A549 (cell line): ENCODE data around the gene PRADC1. TPM values are rescaled to one million over a fixed set of nuclear protein-coding genes. Genes with fewer than 3 reads are reported as not detected.

Experiments used
- ATAC-seq, 2 experiments: fragments of 200-7000 bp in 1 of 2; fragments of >200 bp in 1 of 2; cut with Nextera tagmentation in 1 of 2; cut with Tn5 transposase in 1 of 2; 3 replicates each; pipeline versions ENCODE4 v1.8.0 to v1.9.1; 2018 to 2020; ENCODE audit warnings: mild to moderate bottlenecking in 1 of 2, moderate library complexity in 1 of 2
- CTCF ChIA-PET: fragments of 300-600 bp; sonication (Branson Sonifier 250); formaldehyde crosslinking; extraction: SDS; loops from one replicate; lab custom pipeline; 2021; ENCODE audit warnings: antibody characterized with exemption, inconsistent platforms; lab: Yijun Ruan, JAX
- POLR2A ChIA-PET: fragments of 350-600 bp; formaldehyde crosslinking; extraction: SDS; loops from one replicate; lab custom pipeline; 2021; ENCODE audit warnings: antibody characterized with exemption, inconsistent platforms; lab: Yijun Ruan, JAX
- DNase-seq, 2 experiments: peaks; one replicate each; pipeline versions ENCODE4 v3.0.0 to v3.0.0-alpha.2; 2011 to 2016; ENCODE audit warnings: low read depth in 1 of 2, low spot score in 1 of 2
- FAIRE-seq: peaks from 2 replicates; lab custom pipeline; 2011; peaks lifted over from hg19 to GRCh38; lab: Jason Lieb, UNC
- H3K27ac ChIP-seq, 2 experiments: fragments of >200 bp; sonication (Bioruptor Twin); formaldehyde crosslinking; 3 replicates each; pipeline ENCODE4 v1.5.1; 2016 to 2017
- H3K4me1 ChIP-seq: fragments of >200 bp; sonication (Bioruptor Twin); formaldehyde crosslinking; 3 replicates; pipeline ENCODE4 v1.6.1; 2016
- H3K4me2 ChIP-seq: fragments of >200 bp; sonication (Bioruptor Twin); formaldehyde crosslinking; 3 replicates; pipeline ENCODE4 v1.6.1; 2016
- H3K4me3 ChIP-seq: fragments of >200 bp; sonication (Bioruptor Twin); formaldehyde crosslinking; 3 replicates; pipeline ENCODE4 v1.5.1; 2016
- H3K9me3 ChIP-seq: fragments of >200 bp; sonication (Bioruptor Twin); formaldehyde crosslinking; 3 replicates; pipeline ENCODE4 v1.6.1; 2016
- GATA3 ChIP-seq: IDR thresholded peaks from 2 replicates; pipeline ENCODE4 v1.6.1; 2012; ENCODE audit warnings: borderline replicate concordance
- HOXB13 ChIP-seq: fragments of 250-450 bp; sonication (Bioruptor Pico); IDR thresholded peaks from 2 replicates; pipeline ENCODE4 v1.5.0; 2020; ENCODE audit warnings: low read depth, mild to moderate bottlenecking, moderate library complexity
- MAZ ChIP-seq: fragments of 150-350 bp; IDR thresholded peaks from 2 replicates; pipeline ENCODE4 v1.6.1; 2014; ENCODE audit warnings: antibody characterized with exemption, low read depth, low read length, borderline replicate concordance
- MYC ChIP-seq: IDR thresholded peaks from 2 replicates; pipeline ENCODE4 v1.6.1; 2012; ENCODE audit warnings: mild to moderate bottlenecking, inconsistent platforms, low read length, improper control_type of control experiment, borderline replicate concordance
- PHF8 ChIP-seq: fragments of 200-600 bp; sonication (generic); IDR thresholded peaks from 2 replicates; pipeline ENCODE4 v1.6.1; 2016; ENCODE audit warnings: low read depth, mild to moderate bottlenecking, antibody characterized with exemption, moderate library complexity, borderline replicate concordance
- POLR2AphosphoS2 ChIP-seq: conservative IDR thresholded peaks from 2 replicates; pipeline ENCODE4 v1.6.1; 2012; ENCODE audit warnings: low read length, improper control_type of control experiment, inconsistent platforms
- RAD21 ChIP-seq, 2 experiments: fragments of >200 bp in 1 of 2; sonication (Bioruptor Twin) in 1 of 2; formaldehyde crosslinking in 1 of 2; IDR thresholded peaks in 1 of 2; conservative IDR thresholded peaks in 1 of 2; 2 replicates in 1 of 2; 3 replicates in 1 of 2; pipeline ENCODE4 v1.6.1; 2012 to 2018; ENCODE audit warnings: inconsistent platforms in 1 of 2
- RCOR1 ChIP-seq: fragments of 150-350 bp; IDR thresholded peaks from 2 replicates; pipeline ENCODE4 v1.6.1; 2014; ENCODE audit warnings: antibody characterized with exemption, low read length, low read depth
- RFX5 ChIP-seq: fragments of 450-650 bp; IDR thresholded peaks from 2 replicates; pipeline ENCODE4 v1.7.1; 2014; ENCODE audit warnings: antibody characterized with exemption, mild to moderate bottlenecking, moderate library complexity
- ZC3H11A ChIP-seq: fragments of 450-650 bp; IDR thresholded peaks from 2 replicates; pipeline ENCODE4 v1.6.1; 2014; ENCODE audit warnings: antibody characterized with exemption, mild to moderate bottlenecking
- ZFP36 ChIP-seq: fragments of 450-650 bp; IDR thresholded peaks from 2 replicates; pipeline ENCODE4 v1.6.1; 2014; ENCODE audit warnings: borderline replicate concordance; ENCODE audit not compliant: partially characterized antibody
- WGBS: methylation state at CpG from one replicate; pipeline ENCODE4 v1.1.6; 2017; ENCODE audit errors: missing lambda C conversion rate; 5-methylcytosine and 5-hydroxymethylcytosine counted together
- polyA plus RNA-seq, 4 experiments: library from polyadenylated mRNA; depleted of rRNA in 3 of 4; stranded (reverse); fragments of >200 nt; fragmentation: RNase III in 1 of 4; extraction: RNeasy Plus Mini Kit Qiagen cat#74134 plus additional on column Dnase treatment in 1 of 4; gene quantifications; 2 replicates in 3 of 4; 3 replicates in 1 of 4; pipeline ENCODE4 v1.2.3, GENCODE V29; 2011 to 2017
- TF ChIP-seq, protein P1 (sequence below): fragments of >200 bp; sonication (Bioruptor Twin); formaldehyde crosslinking; IDR thresholded peaks from 2 replicates; pipeline ENCODE4 v1.6.1; 2016
- TF ChIP-seq, protein P2 (sequence below): fragments of >200 bp; sonication (Bioruptor Twin); formaldehyde crosslinking; IDR thresholded peaks from 3 replicates; pipeline ENCODE4 v1.5.1; 2016
- TF ChIP-seq, protein P3 (sequence below): IDR thresholded peaks from 2 replicates; pipeline ENCODE4 v1.6.1; 2012
- TF ChIP-seq, protein P4 (sequence below): fragments of 450-650 bp; IDR thresholded peaks from 2 replicates; pipeline ENCODE4 v1.6.1; 2014; ENCODE audit warnings: antibody characterized with exemption
- TF ChIP-seq, protein P5 (sequence below): fragments of >200 bp; sonication (Bioruptor Twin); formaldehyde crosslinking; IDR thresholded peaks from 3 replicates; pipeline ENCODE4 v1.6.1; 2016
- TF ChIP-seq, protein P6 (sequence below): IDR thresholded peaks from 2 replicates; pipeline ENCODE4 v1.6.1; 2012
- TF ChIP-seq, protein P7 (sequence below): fragments of 150-350 bp; IDR thresholded peaks from 2 replicates; pipeline ENCODE4 v1.6.1; 2014; ENCODE audit warnings: low read depth, mild to moderate bottlenecking, low read length

The PRADC1 gene
- polyA plus RNA-seq, 2 of the 4 experiments (the other 2 are of a cell fraction) = 11.2 to 12.1 TPM

DNA sequence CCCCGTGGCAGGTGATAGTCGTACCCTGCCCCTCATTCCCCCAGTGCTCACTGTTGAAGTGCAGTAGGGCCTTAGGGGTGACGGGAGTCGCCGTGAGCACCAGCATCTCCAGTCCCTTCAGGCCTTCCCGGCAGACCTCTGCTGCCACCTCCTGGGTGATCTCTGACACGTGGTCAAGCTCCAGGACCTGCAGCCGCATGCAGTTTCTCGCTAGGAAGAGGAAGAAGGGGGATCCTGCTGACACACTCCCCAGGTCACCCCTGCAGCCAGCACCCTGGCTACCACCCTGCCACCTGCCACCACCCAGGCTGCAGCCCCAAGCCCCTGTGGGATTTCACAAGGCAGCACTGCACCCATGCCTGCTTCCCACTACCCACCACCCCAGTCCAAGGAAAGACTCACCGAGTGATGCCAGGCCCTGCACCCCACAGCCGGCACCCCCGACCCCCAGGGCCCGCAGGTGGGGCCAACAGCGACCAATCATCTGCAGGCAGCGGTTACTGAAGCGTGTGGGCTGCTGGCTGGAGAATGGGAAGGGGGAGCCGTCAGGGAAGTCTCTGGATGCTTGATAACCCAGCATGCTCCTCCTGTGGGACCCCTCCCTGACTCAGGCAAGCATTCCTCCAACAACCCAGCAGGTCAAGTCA, 27.4 kb upstream of the PRADC1 start (continued):
- TF ChIP-seq RAD21 (conservative IDR thresholded peaks at IDR 0.05 in 1 of 2, IDR thresholded peaks at IDR 0.05 in 1 of 2) = peak; percentile 61 to 68
- TF ChIP-seq POLR2AphosphoS2 = no peak
- peak; percentile 68; the same call in 1 of the 2 replicates for TF ChIP-seq MYC
- no peak for TF ChIP-seq RCOR1
- no peak for TF ChIP-seq GATA3
- TF ChIP-seq, protein P1, sequence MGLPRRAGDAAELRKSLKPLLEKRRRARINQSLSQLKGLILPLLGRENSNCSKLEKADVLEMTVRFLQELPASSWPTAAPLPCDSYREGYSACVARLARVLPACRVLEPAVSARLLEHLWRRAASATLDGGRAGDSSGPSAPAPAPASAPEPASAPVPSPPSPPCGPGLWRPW = no peak
- TF ChIP-seq ZC3H11A = no peak
- TF ChIP-seq, protein P2, sequence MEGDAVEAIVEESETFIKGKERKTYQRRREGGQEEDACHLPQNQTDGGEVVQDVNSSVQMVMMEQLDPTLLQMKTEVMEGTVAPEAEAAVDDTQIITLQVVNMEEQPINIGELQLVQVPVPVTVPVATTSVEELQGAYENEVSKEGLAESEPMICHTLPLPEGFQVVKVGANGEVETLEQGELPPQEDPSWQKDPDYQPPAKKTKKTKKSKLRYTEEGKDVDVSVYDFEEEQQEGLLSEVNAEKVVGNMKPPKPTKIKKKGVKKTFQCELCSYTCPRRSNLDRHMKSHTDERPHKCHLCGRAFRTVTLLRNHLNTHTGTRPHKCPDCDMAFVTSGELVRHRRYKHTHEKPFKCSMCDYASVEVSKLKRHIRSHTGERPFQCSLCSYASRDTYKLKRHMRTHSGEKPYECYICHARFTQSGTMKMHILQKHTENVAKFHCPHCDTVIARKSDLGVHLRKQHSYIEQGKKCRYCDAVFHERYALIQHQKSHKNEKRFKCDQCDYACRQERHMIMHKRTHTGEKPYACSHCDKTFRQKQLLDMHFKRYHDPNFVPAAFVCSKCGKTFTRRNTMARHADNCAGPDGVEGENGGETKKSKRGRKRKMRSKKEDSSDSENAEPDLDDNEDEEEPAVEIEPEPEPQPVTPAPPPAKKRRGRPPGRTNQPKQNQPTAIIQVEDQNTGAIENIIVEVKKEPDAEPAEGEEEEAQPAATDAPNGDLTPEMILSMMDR = peak; percentile 61
- TF ChIP-seq RFX5 = no peak
- TF ChIP-seq, protein P3, sequence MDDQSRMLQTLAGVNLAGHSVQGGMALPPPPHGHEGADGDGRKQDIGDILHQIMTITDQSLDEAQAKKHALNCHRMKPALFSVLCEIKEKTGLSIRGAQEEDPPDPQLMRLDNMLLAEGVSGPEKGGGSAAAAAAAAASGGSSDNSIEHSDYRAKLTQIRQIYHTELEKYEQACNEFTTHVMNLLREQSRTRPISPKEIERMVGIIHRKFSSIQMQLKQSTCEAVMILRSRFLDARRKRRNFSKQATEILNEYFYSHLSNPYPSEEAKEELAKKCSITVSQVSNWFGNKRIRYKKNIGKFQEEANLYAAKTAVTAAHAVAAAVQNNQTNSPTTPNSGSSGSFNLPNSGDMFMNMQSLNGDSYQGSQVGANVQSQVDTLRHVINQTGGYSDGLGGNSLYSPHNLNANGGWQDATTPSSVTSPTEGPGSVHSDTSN = no peak
- TF ChIP-seq, protein P4, sequence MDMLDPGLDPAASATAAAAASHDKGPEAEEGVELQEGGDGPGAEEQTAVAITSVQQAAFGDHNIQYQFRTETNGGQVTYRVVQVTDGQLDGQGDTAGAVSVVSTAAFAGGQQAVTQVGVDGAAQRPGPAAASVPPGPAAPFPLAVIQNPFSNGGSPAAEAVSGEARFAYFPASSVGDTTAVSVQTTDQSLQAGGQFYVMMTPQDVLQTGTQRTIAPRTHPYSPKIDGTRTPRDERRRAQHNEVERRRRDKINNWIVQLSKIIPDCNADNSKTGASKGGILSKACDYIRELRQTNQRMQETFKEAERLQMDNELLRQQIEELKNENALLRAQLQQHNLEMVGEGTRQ = no peak
- TF ChIP-seq, protein P5, sequence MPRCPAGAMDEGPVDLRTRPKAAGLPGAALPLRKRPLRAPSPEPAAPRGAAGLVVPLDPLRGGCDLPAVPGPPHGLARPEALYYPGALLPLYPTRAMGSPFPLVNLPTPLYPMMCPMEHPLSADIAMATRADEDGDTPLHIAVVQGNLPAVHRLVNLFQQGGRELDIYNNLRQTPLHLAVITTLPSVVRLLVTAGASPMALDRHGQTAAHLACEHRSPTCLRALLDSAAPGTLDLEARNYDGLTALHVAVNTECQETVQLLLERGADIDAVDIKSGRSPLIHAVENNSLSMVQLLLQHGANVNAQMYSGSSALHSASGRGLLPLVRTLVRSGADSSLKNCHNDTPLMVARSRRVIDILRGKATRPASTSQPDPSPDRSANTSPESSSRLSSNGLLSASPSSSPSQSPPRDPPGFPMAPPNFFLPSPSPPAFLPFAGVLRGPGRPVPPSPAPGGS = no peak
- TF ChIP-seq ZFP36 = no peak

DNA sequence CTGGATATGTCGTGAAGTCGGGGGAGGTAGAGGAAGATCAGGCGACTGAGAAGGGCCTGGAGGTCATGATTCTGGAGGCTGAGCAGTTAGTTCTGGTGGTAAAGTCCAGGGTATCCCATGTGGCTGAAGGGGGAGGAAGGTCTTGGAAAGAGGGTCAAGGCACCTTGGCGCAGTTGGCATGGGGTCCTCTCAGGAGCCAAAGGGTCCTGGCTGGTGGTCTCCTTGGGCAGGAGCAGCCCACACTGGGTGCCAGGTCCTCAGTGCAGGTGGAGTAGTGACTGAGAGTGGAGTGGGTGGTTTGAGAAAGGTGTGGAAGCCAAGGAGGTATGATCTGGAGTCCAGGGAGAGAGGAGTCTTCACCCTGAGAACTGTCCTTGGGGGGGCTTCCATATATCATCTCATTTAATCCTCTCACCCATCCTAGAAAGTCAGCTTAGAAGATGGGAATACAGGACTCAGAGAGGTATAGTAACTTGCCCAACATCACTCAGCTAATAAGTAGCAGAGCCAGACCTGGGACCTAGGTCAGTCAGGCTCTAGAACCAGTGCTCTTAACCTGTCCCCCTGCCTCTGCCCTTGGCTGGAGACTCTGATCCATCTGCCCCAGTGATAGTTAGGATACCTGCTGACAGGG, 26.8 kb upstream of the PRADC1 start:
- FAIRE-seq = no peak
- no peak overlapping the region for H3K27ac ChIP-seq
- no peaks in the 10 kb centered on the region for H3K9me3 ChIP-seq
- ATAC-seq = peak; percentile 2 to 26; a peak in 4 of 6 replicates
- ChIA-PET CTCF (interaction anchor here (0.5 to 4.8 kb wide), 16 partner anchors 9 to 367 kb away, joined by 3 to 50 read pairs (median 6); partner anchors contain the start of genes CCT7, EGR4 and NOTO), POLR2A (interaction anchor here (1.7 kb wide), 1 partner anchor 26 kb away, joined by 5 read pairs; the partner anchor contains the start of gene CCT7)
- H3K4me2 ChIP-seq = no peak overlapping the region
- DNase-seq = no peak
- H3K4me3 ChIP-seq = no peak overlapping the region
- WGBS = 96% methylated on average over 4 of the region's 4 CpGs
- no peaks in the 10 kb centered on the region for H3K4me1 ChIP-seq
- TF ChIP-seq, protein P6, sequence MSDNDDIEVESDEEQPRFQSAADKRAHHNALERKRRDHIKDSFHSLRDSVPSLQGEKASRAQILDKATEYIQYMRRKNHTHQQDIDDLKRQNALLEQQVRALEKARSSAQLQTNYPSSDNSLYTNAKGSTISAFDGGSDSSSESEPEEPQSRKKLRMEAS = no peak
- TF ChIP-seq MAZ = no peak
- no peak for TF ChIP-seq PHF8
- TF ChIP-seq, protein P7, sequence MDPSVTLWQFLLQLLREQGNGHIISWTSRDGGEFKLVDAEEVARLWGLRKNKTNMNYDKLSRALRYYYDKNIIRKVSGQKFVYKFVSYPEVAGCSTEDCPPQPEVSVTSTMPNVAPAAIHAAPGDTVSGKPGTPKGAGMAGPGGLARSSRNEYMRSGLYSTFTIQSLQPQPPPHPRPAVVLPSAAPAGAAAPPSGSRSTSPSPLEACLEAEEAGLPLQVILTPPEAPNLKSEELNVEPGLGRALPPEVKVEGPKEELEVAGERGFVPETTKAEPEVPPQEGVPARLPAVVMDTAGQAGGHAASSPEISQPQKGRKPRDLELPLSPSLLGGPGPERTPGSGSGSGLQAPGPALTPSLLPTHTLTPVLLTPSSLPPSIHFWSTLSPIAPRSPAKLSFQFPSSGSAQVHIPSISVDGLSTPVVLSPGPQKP = no peak
- TF ChIP-seq HOXB13 = no peak
- TF ChIP-seq, all 56 proteins: peak for 0
